HG03460 (cell line): ENCODE measurements around the gene ZNF366.
A peak's percentile ranks its signal among the peaks of the same experiment; 100 is the strongest.

Source experiments
- ATAC-seq: cut with Tn5 transposase; IDR thresholded peaks from one replicate; pipeline ENCODE4 v1.9.1; 2021; ENCODE audit not compliant: unreplicated experiment

Gene ZNF366

GRCh38 chr5:72519111-72519510 is 11.9 kb upstream of the ZNF366 start:
- ATAC-seq = no peak

- ATAC-seq = no peak
Measured at GRCh38 chr5:72518001-72518683, 10.9 kb upstream of the ZNF366 start.

- ATAC-seq = no peak
Measured at GRCh38 chr5:72516916-72517315, 9.7 kb upstream of the ZNF366 start.

- ATAC-seq = no peak
Measured at GRCh38 chr5:72515211-72515610, 8.0 kb upstream of the ZNF366 start.

- ATAC-seq = no peak
Measured at GRCh38 chr5:72512593-72512860, 5.3 kb upstream of the ZNF366 start.

- no peak for ATAC-seq
Measured at GRCh38 chr5:72511774-72512592, 4.8 kb upstream of the ZNF366 start.

GRCh38 chr5:72511366-72511765 is 4.2 kb upstream of the ZNF366 start:
- ATAC-seq = no peak

- ATAC-seq = no peak
Measured at GRCh38 chr5:72510610-72511181, 3.5 kb upstream of the ZNF366 start.

- no peak for ATAC-seq
Measured at GRCh38 chr5:72509401-72509800, 2.2 kb upstream of the ZNF366 start.

GRCh38 chr5:72508241-72509170 is 1.3 kb upstream of the ZNF366 start:
- peak; percentile 88 for ATAC-seq

- no peak for ATAC-seq
Measured at GRCh38 chr5:72507907-72508238, 663 bp upstream of the ZNF366 start.

- no peak for ATAC-seq
Measured at GRCh38 chr5:72506158-72506549, 1.1 kb downstream of the ZNF366 start.

- no peak for ATAC-seq
Measured at GRCh38 chr5:72505539-72506157, 1.6 kb downstream of the ZNF366 start.

- no peak for ATAC-seq
Measured at GRCh38 chr5:72505016-72505415, 2.2 kb downstream of the ZNF366 start.

GRCh38 chr5:72503888-72504491 is 3.2 kb downstream of the ZNF366 start:
- no peak for ATAC-seq

- no peak for ATAC-seq
Measured at GRCh38 chr5:72501488-72501887, 5.7 kb downstream of the ZNF366 start.

GRCh38 chr5:72499730-72500129 is 7.5 kb downstream of the ZNF366 start:
- ATAC-seq = no peak

GRCh38 chr5:72499090-72499489 is 8.1 kb downstream of the ZNF366 start:
- ATAC-seq = no peak

GRCh38 chr5:72498284-72498683 is 8.9 kb downstream of the ZNF366 start:
- no peak for ATAC-seq

- ATAC-seq = no peak
Measured at GRCh38 chr5:72497823-72498222, 9.4 kb downstream of the ZNF366 start.

- no peak for ATAC-seq
Measured at GRCh38 chr5:72495410-72495809, 11.8 kb downstream of the ZNF366 start.
